IPS DF 6.9 (cell line): ENCODE measurements around the gene ORAI2.

Source experiments
- DNase-seq: peaks from one replicate; pipeline ENCODE4 v3.0.0-alpha.2; 2013; ENCODE audit warnings: low read depth, low spot score
- H3K27ac ChIP-seq: one replicate; pipeline ENCODE4 v1.5.1; 2013; ENCODE audit warnings: low read length, control low read depth
- H3K27me3 ChIP-seq: 2 replicates; pipeline ENCODE4 v1.6.1; 2013; ENCODE audit warnings: mild to moderate bottlenecking, low read length; ENCODE audit not compliant: control insufficient read depth, insufficient read depth
- H3K36me3 ChIP-seq: 2 replicates; pipeline ENCODE4 v1.6.1; 2013; ENCODE audit warnings: low read length; ENCODE audit not compliant: control insufficient read depth, insufficient read depth
- H3K4me1 ChIP-seq: 2 replicates; pipeline ENCODE4 v1.6.1; 2013; ENCODE audit warnings: low read length; ENCODE audit not compliant: control insufficient read depth, insufficient read depth
- H3K4me3 ChIP-seq: 2 replicates; pipeline ENCODE4 v1.5.1; 2013; ENCODE audit warnings: mild to moderate bottlenecking, low read length
- H3K9me3 ChIP-seq: 2 replicates; pipeline ENCODE4 v1.6.1; 2013; ENCODE audit warnings: low read length, inconsistent platforms; ENCODE audit not compliant: control insufficient read depth, insufficient read depth
- WGBS: extraction: QIAGEN DNeasy Blood & Tissue Kit; methylation state at CpG from one replicate; pipeline ENCODE4 v1.1.7; 2013; ENCODE audit warnings: mixed read lengths, missing lambda C conversion rate; ENCODE audit not compliant: insufficient read length, insufficient coverage; 5-methylcytosine and 5-hydroxymethylcytosine counted together

Gene ORAI2

DNA sequence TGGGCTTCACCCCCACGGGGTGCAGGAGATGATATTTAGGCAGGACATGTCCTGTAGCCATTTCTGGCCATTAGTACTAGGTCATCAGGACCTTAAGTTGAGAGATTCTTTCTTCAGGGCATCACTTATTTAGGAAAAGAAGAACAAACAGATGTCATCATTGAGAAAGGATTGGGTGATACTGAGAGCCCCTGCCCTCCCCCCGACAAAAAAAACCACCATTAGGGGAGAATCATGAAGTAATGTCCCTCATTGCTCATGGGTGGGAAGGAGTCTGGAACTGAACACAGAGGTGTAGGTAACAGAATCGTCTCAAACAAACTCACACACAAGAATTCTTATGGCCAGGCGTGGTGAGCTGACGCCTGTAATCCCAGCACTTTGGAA lies 6.4 kb upstream of the ORAI2 start:
- H3K4me3 ChIP-seq = no peak overlapping the region
- no peak for DNase-seq
- H3K27me3 ChIP-seq = no peaks in the 10 kb centered on the region
- no peak overlapping the region for H3K27ac ChIP-seq
- no CpG with 5 or more reads among the region's 5 CpGs for WGBS
- peaks cover 17% of the 10 kb centered on the region for H3K36me3 ChIP-seq
- no peaks in the 10 kb centered on the region for H3K9me3 ChIP-seq
- H3K4me1 ChIP-seq = peaks cover 3% of the 10 kb centered on the region; the same call in 1 of the 2 replicates

DNA sequence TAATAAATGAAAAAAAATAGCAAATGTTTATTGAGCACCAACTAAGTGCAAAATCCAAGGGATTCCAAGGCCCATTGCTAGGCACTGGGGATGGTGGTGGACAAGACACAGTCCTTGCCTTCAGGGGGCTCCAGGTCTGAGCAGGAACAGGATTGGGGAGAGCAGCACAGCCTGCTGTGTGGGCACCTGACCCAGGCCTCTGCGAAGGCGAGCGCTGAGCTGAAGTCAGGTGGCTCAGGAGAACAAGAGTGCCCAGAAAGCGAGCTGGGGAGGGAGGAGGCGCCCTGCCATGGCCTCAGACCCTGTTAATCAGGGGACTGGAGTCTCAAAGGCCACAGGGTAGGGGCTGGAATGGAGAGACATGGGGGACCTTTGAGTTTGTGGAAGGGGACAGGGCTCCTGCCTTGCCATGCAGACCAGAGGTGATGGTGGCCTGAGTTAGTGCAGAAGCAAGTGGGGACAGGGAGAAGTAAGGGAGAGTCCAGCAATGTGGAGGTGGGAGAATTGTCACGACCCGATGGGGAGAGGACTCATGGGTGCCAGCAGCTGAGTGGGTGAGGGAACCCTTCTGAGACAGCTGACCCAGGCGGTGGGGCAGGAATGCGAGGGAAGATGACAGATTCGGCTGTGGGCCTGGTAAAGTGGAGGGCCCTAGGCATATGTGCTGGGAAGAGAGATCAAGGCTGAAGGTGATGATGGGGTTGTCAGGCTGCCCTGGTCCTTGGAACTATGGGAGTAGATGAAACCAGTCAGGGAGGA lies 4.1 kb upstream of the ORAI2 start:
- DNase-seq = no peak
- Histone ChIP-seq H3K27ac (no peak overlapping the region), H3K9me3 (no peaks in the 10 kb centered on the region), H3K4me1 (peaks cover 4% of the 10 kb centered on the region; the same call in 1 of the 2 replicates), H3K36me3 (peaks cover 16% of the 10 kb centered on the region), H3K4me3 (no peak overlapping the region), H3K27me3 (no peaks in the 10 kb centered on the region)
- no CpG with 5 or more reads among the region's 10 CpGs for WGBS

DNA sequence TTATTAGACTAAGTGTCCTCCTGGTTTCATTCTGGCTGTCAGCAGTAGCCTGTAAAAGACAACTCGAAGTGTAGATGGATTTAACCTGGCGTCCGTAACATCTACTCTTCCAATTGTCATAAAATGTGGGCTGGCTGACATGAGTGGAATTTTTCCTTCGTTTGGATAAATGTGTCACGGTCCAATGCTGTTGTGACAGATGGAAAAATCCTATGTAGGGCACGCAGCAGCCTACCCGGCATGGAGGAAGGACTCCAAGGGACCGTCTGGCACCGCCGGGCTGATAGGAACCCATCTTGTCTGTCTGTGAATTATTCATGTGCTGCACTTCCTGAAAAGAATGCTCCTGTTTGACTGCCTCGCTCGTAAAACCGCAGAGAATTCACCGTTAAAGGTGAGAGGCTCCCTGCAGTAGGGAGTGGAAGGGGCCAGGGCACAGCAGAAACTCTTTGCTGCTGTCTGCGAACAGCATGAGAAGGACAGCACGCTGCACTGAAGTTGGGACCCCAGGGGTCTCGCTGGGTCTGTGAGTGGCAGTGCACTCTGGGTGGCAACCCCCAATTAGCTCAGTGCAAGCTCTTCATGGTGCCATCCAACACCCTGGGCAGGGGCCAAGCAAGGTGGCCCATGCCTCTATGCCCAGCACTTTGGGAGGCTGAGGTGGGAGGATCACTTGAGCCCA lies 1.6 kb upstream of the ORAI2 start:
- Histone ChIP-seq H3K4me3 (no peak overlapping the region), H3K27ac (no peak overlapping the region), H3K27me3 (no peaks in the 10 kb centered on the region), H3K36me3 (peaks cover 5% of the 10 kb centered on the region), H3K4me1 (peaks cover 8% of the 10 kb centered on the region; the same call in 1 of the 2 replicates), H3K9me3 (no peaks in the 10 kb centered on the region)
- no CpG with 5 or more reads among the region's 17 CpGs for WGBS
- no peak for DNase-seq

DNA sequence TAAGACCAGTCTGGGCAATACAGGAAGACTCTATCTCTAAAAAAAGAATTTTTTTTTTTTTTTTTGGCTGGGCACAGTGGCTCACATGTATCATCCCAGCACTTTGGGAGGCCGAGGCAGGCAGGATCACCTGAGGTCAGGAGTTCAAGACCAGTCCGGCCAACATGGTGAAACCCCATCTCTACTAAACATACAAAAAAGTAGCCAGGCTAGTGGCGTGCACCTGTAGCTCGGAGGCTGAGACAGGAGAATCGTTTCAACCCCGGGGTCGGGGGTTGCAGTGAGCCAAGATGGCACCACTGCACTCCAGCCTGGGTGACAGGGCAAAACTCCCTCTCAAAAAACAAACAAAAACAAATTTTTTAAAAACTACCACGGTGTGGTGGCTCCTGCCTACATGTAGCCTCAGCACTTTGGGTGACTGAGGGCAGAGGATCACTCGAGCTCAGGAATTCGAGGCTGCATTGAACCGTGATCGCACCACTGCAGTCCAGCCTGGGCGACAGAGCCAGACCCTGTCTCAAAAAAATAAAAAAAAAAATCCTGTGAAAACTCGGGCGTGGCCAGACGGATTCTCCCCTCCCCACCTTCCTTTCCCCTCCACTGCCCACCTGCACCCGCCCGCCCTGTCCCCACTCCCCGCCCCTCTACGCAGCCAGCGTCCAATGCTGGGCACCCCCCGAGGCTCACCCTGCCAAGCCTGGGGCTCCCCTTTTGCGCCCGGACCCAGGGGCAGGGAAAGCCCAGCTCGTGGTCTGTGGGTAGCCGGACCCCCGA lies 745 bp upstream of the ORAI2 start:
- H3K4me1 ChIP-seq = peaks cover 8% of the 10 kb centered on the region; the same call in 1 of the 2 replicates
- H3K27me3 ChIP-seq = no peaks in the 10 kb centered on the region
- H3K36me3 ChIP-seq = peaks cover 4% of the 10 kb centered on the region; the same call in 1 of the 2 replicates
- H3K4me3 ChIP-seq = peak overlapping the region; percentile 98; the same call in 1 of the 2 replicates
- no peak overlapping the region for H3K27ac ChIP-seq
- no peak for DNase-seq
- H3K9me3 ChIP-seq = no peaks in the 10 kb centered on the region
- no CpG with 5 or more reads among the region's 27 CpGs for WGBS

DNA sequence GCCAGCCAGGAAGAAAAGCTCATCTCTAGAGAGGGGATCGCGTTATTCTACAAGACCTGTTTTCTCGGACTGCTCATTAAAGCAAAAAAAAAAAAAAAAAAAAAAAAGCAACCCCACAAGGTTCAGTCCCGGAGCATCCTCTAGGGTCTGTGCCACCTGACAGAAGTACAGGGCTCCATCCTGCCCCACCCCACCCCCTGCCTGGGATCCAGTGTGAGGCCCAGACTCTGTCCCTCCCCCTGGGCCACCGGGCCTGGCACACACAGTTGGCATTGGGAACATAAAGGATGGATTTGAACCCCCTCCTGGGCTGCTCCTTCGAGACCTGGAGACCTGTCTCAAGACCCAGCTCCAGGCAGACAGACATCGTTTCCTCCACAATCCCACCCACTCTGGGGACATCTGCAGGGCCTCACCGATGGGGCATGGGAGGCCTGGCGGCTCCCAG lies 688 bp downstream of the ORAI2 start:
- no peak for DNase-seq
- Histone ChIP-seq H3K4me1 (peaks cover 8% of the 10 kb centered on the region; the same call in 1 of the 2 replicates), H3K36me3 (peaks cover 7% of the 10 kb centered on the region; the same call in 1 of the 2 replicates), H3K9me3 (no peaks in the 10 kb centered on the region), H3K27ac (no peak overlapping the region), H3K27me3 (no peaks in the 10 kb centered on the region), H3K4me3 (peak overlapping the region; percentile 98; the same call in 1 of the 2 replicates)
- no CpG with 5 or more reads among the region's 9 CpGs for WGBS

DNA sequence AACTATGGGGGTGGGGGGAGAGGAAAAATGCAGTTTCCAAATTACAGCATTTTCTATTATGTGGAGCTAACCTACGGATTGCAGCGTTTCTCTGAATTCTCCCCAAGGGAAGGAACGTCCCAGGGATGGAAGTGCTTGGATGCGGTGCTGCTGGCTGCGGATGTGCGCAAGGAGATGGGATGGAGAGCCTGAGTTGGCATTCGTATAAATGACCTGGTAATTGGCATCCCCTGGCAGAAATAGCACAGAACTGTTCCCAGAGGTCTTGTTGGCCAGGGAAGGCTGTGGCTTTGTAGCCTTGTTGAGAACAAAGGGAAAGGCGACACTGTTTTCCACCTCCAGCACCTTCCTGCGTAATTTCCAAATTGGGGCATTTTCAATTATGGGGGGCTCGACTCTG lies 2.7 kb downstream of the ORAI2 start:
- Histone ChIP-seq H3K9me3 (no peaks in the 10 kb centered on the region), H3K27ac (no peak overlapping the region), H3K36me3 (peaks cover 8% of the 10 kb centered on the region; the same call in 1 of the 2 replicates), H3K4me1 (peaks cover 6% of the 10 kb centered on the region; the same call in 1 of the 2 replicates), H3K27me3 (no peaks in the 10 kb centered on the region), H3K4me3 (no peak overlapping the region)
- DNase-seq = no peak
- WGBS = no CpG with 5 or more reads among the region's 10 CpGs

DNA sequence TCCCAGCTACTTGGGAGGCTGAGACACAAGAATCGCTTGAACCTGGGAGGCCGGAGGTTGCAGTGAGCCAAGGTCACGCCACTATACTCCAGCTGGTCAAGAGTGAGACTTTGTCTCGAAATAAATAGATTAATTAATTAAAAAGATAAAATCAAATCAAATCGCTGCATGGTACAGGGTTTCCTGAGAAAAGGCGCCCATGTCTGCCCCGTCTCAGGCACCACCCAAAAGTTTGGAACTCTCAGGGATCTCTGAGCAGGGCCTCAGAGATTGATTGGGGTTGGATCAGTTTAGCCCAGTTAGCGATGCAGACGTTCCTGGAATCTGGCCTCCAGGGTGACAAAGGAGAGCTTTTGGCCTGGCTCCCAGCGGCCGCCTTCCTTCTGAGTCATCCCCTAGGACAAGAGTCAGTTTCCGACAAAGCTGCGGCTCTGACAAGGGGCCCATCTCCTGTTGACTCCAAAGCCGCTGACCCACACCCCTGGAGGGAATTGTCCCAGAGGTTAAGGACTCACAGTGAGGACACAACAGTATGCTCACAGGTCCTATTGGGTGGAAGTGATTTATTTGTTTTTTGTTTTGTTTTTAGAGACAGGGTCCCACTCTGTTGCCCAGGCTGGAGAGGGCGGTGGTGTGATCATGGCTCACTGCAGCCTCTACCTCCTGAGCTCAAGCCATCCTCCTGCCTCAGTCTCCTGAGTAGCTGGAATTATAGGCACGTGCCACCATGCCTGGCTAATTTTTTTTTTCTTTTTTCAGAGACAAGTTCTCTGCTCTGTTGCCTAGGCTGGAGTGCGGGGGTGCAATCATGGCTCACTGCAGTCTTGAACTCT lies 6.8 kb downstream of the ORAI2 start:
- no peaks in the 10 kb centered on the region for H3K4me1 ChIP-seq
- peaks cover 8% of the 10 kb centered on the region; the same call in 1 of the 2 replicates for H3K36me3 ChIP-seq
- no peaks in the 10 kb centered on the region for H3K9me3 ChIP-seq
- no peaks in the 10 kb centered on the region for H3K27me3 ChIP-seq
- H3K4me3 ChIP-seq = no peak overlapping the region
- no peak for DNase-seq
- no CpG with 5 or more reads among the region's 17 CpGs for WGBS
- H3K27ac ChIP-seq = no peak overlapping the region

DNA sequence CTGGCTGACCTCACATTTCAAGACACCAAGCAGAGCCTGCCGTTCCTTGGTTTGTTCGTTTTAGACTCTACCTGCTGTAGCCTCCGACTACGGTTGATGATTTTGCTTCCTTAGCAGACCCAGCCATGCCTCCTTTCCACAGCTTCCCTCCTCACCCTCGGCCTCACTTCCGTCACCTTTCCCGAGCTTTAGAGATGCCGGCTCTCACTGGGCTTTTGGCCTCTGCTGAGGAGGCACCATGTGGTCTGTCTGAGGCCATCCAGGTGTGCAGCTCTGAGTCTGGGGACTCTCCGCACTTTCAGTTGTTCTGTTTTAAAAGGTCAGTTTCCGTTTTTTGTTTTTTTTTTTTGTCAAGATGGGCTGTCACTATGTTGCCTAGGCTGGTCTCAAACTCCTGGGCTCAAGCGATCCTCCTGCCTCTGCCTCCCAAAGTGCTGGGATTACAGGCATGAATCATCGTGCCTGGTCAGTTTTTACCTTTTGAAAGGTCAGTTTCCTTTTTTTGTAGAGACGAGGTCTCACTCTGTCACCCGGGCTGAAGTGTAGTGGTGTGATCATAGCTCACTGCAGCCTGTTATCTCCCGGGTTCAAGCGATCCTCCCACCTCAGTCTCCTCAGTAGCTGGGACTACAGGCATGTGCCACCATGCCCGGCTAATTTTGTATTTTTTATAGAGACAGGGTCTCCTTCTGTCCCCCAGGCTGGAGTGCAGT lies 11.7 kb downstream of the ORAI2 start:
- Histone ChIP-seq H3K36me3 (peaks cover 6% of the 10 kb centered on the region; the same call in 1 of the 2 replicates), H3K27me3 (no peaks in the 10 kb centered on the region), H3K9me3 (no peaks in the 10 kb centered on the region), H3K4me3 (no peak overlapping the region), H3K27ac (no peak overlapping the region), H3K4me1 (no peaks in the 10 kb centered on the region)
- no peak for DNase-seq
- no CpG with 5 or more reads among the region's 17 CpGs for WGBS

DNA sequence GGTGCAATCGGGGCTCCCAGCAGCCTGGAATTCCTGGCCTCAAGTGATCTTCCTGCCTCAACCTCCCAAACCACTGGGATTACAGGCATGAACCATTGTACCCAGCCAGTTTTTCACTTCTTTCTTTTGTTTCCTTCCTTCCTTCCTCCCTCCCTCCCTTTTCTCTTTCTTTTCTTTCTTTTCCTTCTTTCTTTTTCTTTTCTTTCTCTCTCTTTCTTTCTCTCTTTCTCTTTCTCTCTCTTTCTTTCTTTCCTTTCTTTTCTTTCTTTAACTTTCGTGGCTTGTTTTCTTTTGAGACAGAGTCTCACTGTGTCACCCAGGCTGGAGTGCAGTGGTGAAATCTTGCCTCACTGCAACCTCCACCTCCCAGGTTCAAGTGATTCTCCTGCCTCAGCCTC lies 12.3 kb downstream of the ORAI2 start:
- no peak overlapping the region for H3K4me3 ChIP-seq
- WGBS = no CpG with 5 or more reads among the region's 2 CpGs
- no peak overlapping the region for H3K27ac ChIP-seq

More for the DNA sequence above, 12.3 kb downstream of the ORAI2 start:
- H3K9me3 ChIP-seq = no peaks in the 10 kb centered on the region
- H3K27me3 ChIP-seq = no peaks in the 10 kb centered on the region
- no peaks in the 10 kb centered on the region for H3K4me1 ChIP-seq
- peaks cover 6% of the 10 kb centered on the region; the same call in 1 of the 2 replicates for H3K36me3 ChIP-seq
- no peak for DNase-seq
